HG03135 (cell line): Measurements from ENCODE around the gene RALB.

Source experiments
- ATAC-seq: cut with Tn5 transposase; IDR thresholded peaks from one replicate; pipeline ENCODE4 v1.9.1; 2021; ENCODE audit warnings: mild to moderate bottlenecking, moderate library complexity; ENCODE audit not compliant: unreplicated experiment

Gene RALB

GRCh38 chr2:120330946-120331822, 78.5 kb downstream of the RALB start:
- no peak for ATAC-seq

- ATAC-seq = no peak
Measured at GRCh38 chr2:120331903-120332302, 79.3 kb downstream of the RALB start.

- no peak for ATAC-seq
Measured at GRCh38 chr2:120332384-120332783, 79.7 kb downstream of the RALB start.

- ATAC-seq = no peak
Measured at GRCh38 chr2:120334068-120334467, 81.4 kb downstream of the RALB start.

- no peak for ATAC-seq
Measured at GRCh38 chr2:120336749-120337148, 84.1 kb downstream of the RALB start.

GRCh38 chr2:120338015-120338414, 85.4 kb downstream of the RALB start:
- ATAC-seq = no peak

GRCh38 chr2:120341977-120342376, 89.3 kb downstream of the RALB start:
- no peak for ATAC-seq

GRCh38 chr2:120342446-120342845, 89.8 kb downstream of the RALB start:
- ATAC-seq = no peak

- ATAC-seq = no peak
Measured at GRCh38 chr2:120343100-120343432, 90.4 kb downstream of the RALB start.

GRCh38 chr2:120343433-120344105, 90.9 kb downstream of the RALB start:
- no peak for ATAC-seq
